Liver (tissue), 9 donors: ENCODE results near the gene SBF2. TPM values are rescaled to one million over a fixed set of nuclear protein-coding genes. Genes with fewer than 3 reads are reported as not detected.

Experiments used
- DNase-seq: peaks from one replicate; pipeline ENCODE4 v3.0.0-alpha.2; 2017; ENCODE audit warnings: low spot score
- H3K27ac ChIP-seq, 2 donors: one replicate each; pipeline ENCODE4 v1.7.0; 2013; ENCODE audit warnings: inconsistent platforms in 2 of 2, low read length in 2 of 2, control low read depth in 1 of 2, low read depth in 1 of 2, mild to moderate bottlenecking in 1 of 2
- H3K27me3 ChIP-seq, 4 donors: one replicate each; pipeline versions ENCODE4 v1.6.1 to v1.7.0; 2013; ENCODE audit warnings: low read length in 3 of 4, inconsistent platforms in 1 of 4, mild to moderate bottlenecking in 1 of 4, moderate library complexity in 1 of 4; ENCODE audit not compliant: control insufficient read depth in 4 of 4, insufficient read depth in 4 of 4
- H3K36me3 ChIP-seq, 4 donors: one replicate each; pipeline versions ENCODE4 v1.6.1 to v1.7.0; 2013; ENCODE audit warnings: low read length in 3 of 4, mild to moderate bottlenecking in 3 of 4, low read depth in 1 of 4, moderate library complexity in 1 of 4; ENCODE audit not compliant: control insufficient read depth in 4 of 4, insufficient read depth in 3 of 4
- H3K4me1 ChIP-seq, 4 donors: one replicate each; pipeline versions ENCODE4 v1.6.1 to v1.7.0; 2013; ENCODE audit warnings: low read length in 3 of 4, mild to moderate bottlenecking in 3 of 4, moderate library complexity in 1 of 4; ENCODE audit not compliant: control insufficient read depth in 4 of 4, insufficient read depth in 4 of 4
- H3K4me3 ChIP-seq, 3 donors: one replicate each; pipeline versions ENCODE4 v1.6.1 to v1.7.0; 2013; ENCODE audit warnings: low read length in 3 of 3, control low read depth in 1 of 3, low read depth in 1 of 3, mild to moderate bottlenecking in 1 of 3
- H3K9ac ChIP-seq, 2 donors: one replicate each; pipeline ENCODE4 v1.7.0; 2013; ENCODE audit warnings: low read length in 2 of 2, mild to moderate bottlenecking in 2 of 2, moderate library complexity in 2 of 2, control low read depth in 1 of 2, low read depth in 1 of 2
- H3K9me3 ChIP-seq, 4 donors: one replicate each; pipeline versions ENCODE4 v1.6.1 to v1.7.0; 2013; ENCODE audit warnings: low read length in 3 of 4; ENCODE audit not compliant: control insufficient read depth in 4 of 4
- EGR1 ChIP-seq, 2 donors: IDR thresholded peaks; 2 replicates each; pipeline ENCODE4 v1.6.1; 2016 to 2018; ENCODE audit warnings: antibody characterized with exemption in 2 of 2, low read depth in 2 of 2
- FOXA1 ChIP-seq: IDR thresholded peaks from 2 replicates; pipeline ENCODE4 v1.6.1; 2016; ENCODE audit warnings: antibody characterized with exemption
- FOXA2 ChIP-seq: IDR thresholded peaks from 2 replicates; pipeline ENCODE4 v1.6.1; 2016; ENCODE audit warnings: antibody characterized with exemption
- GABPA ChIP-seq, 2 donors: IDR thresholded peaks in 1 of 2; conservative IDR thresholded peaks in 1 of 2; 2 replicates each; pipeline ENCODE4 v1.6.1; 2016; ENCODE audit warnings: antibody characterized with exemption in 2 of 2, mild to moderate bottlenecking in 1 of 2, moderate library complexity in 1 of 2
- HNF4A ChIP-seq, 2 donors: conservative IDR thresholded peaks; 2 replicates each; pipeline ENCODE4 v1.6.1; 2016; ENCODE audit warnings: antibody characterized with exemption in 2 of 2, mild to moderate bottlenecking in 2 of 2
- HNF4G ChIP-seq: IDR thresholded peaks from 2 replicates; pipeline ENCODE4 v1.6.1; 2016; ENCODE audit warnings: antibody characterized with exemption
- JUND ChIP-seq, 2 donors: IDR thresholded peaks; 2 replicates each; pipeline ENCODE4 v1.6.1; 2016; ENCODE audit warnings: antibody characterized with exemption in 2 of 2
- NR2F2 ChIP-seq: IDR thresholded peaks from 2 replicates; pipeline ENCODE4 v1.6.1; 2016; ENCODE audit warnings: antibody characterized with exemption
- RXRA ChIP-seq, 2 donors: IDR thresholded peaks; 2 replicates each; pipeline ENCODE4 v1.6.1; 2017 to 2018; ENCODE audit warnings: antibody characterized with exemption in 2 of 2, mild to moderate bottlenecking in 1 of 2
- SP1 ChIP-seq: IDR thresholded peaks from 2 replicates; pipeline ENCODE4 v1.6.1; 2018; ENCODE audit warnings: antibody characterized with exemption, mild to moderate bottlenecking
- TAF1 ChIP-seq: conservative IDR thresholded peaks from 2 replicates; pipeline ENCODE4 v1.6.1; 2016; ENCODE audit warnings: antibody characterized with exemption, mild to moderate bottlenecking
- YY1 ChIP-seq: IDR thresholded peaks from 2 replicates; pipeline ENCODE4 v1.6.1; 2016; ENCODE audit warnings: antibody characterized with exemption, mild to moderate bottlenecking
- WGBS: extraction: QIAGEN DNeasy Blood & Tissue Kit; methylation state at CpG from one replicate; pipeline ENCODE4 v1.1.7; 2013; 5-methylcytosine and 5-hydroxymethylcytosine counted together
- polyA plus RNA-seq, 2 donors: library from polyadenylated mRNA; stranded (reverse) in 1 of 2; unstranded in 1 of 2; fragments of 200-250 nt in 1 of 2; fragments of >200 nt in 1 of 2; fragmentation: Nextera tagmentation in 1 of 2; extraction: Ambion mirVana in 1 of 2; gene quantifications; one replicate each; pipeline versions ENCODE4 v1.2.1 to v1.2.3, GENCODE V29; 2013 to 2015
- total RNA-seq, 2 donors: library from RNA; depleted of rRNA; stranded (reverse); fragments of >200 nt; gene quantifications; one replicate each; pipeline ENCODE4 v1.2.3, GENCODE V29; 2014
- TF ChIP-seq, protein P1 (sequence below): IDR thresholded peaks from 2 replicates; pipeline ENCODE4 v1.6.1; 2016; ENCODE audit warnings: antibody characterized with exemption, mild to moderate bottlenecking
- TF ChIP-seq, protein P2 (sequence below): fragments of 150-350 bp; IDR thresholded peaks from 2 replicates; pipeline ENCODE4 v1.5.1; 2017; ENCODE audit warnings: improper control_type of control experiment, low read depth, low read length; ENCODE audit not compliant: missing input control
- TF ChIP-seq, protein P3 (sequence below): IDR thresholded peaks from 2 replicates; pipeline ENCODE4 v1.6.1; 2016; ENCODE audit warnings: antibody characterized with exemption
- TF ChIP-seq, protein P4 (sequence below): IDR thresholded peaks from 2 replicates; pipeline ENCODE4 v1.6.1; 2016; ENCODE audit warnings: antibody characterized with exemption
- donor health status: healthy.
- donor health status: healthy.
- donor health status: healthy.
- donor health status: healthy.
- donor health status: healthy.

Gene SBF2
- total and polyA plus RNA-seq, 4 donors, result 7.5 to 31.3 (median 14.7) TPM

DNA sequence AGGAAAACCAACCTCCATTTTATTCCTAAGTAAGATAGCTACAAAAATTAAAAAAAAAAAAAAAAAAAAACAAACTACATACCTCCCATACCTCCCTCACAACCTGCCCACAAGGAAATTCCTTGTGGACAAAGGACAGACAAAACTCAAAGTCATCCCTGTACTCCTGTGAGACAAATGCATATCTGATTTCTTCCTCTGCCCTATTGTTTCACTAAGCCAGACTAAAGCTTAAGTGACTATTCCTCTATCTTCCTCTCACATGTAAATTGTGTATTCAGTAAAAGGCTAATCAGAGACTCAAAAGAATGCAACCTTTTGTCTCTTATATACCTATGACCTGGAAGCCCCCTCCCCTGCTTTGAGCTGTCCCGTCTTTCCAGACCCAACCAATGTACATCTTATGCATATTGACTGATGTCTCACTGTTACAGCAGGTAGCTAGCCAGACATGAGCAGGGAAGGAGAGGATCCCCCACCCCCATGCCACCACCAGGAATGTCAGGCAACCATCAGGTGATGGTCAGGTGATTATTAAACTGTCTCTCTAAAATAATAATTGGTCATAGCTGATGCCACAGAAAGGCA lies 289.4 kb downstream of the SBF2 start:
- H3K4me3 ChIP-seq, result no peak overlapping the region
- no peaks in the 10 kb centered on the region for H3K4me1 ChIP-seq
- WGBS, result 98% methylated on average over 1 of the region's 1 CpG
- peaks cover 0 to 2% (median 1%) of the 10 kb centered on the region in 4 donors for H3K36me3 ChIP-seq
- DNase-seq, result no peak
- no peak overlapping the region for H3K27ac ChIP-seq
- no peaks in the 10 kb centered on the region for H3K27me3 ChIP-seq
- H3K9me3 ChIP-seq, result peaks cover 0 to 3% (median 0%) of the 10 kb centered on the region in 4 donors
- no peak overlapping the region for H3K9ac ChIP-seq
- TF ChIP-seq, protein P1, sequence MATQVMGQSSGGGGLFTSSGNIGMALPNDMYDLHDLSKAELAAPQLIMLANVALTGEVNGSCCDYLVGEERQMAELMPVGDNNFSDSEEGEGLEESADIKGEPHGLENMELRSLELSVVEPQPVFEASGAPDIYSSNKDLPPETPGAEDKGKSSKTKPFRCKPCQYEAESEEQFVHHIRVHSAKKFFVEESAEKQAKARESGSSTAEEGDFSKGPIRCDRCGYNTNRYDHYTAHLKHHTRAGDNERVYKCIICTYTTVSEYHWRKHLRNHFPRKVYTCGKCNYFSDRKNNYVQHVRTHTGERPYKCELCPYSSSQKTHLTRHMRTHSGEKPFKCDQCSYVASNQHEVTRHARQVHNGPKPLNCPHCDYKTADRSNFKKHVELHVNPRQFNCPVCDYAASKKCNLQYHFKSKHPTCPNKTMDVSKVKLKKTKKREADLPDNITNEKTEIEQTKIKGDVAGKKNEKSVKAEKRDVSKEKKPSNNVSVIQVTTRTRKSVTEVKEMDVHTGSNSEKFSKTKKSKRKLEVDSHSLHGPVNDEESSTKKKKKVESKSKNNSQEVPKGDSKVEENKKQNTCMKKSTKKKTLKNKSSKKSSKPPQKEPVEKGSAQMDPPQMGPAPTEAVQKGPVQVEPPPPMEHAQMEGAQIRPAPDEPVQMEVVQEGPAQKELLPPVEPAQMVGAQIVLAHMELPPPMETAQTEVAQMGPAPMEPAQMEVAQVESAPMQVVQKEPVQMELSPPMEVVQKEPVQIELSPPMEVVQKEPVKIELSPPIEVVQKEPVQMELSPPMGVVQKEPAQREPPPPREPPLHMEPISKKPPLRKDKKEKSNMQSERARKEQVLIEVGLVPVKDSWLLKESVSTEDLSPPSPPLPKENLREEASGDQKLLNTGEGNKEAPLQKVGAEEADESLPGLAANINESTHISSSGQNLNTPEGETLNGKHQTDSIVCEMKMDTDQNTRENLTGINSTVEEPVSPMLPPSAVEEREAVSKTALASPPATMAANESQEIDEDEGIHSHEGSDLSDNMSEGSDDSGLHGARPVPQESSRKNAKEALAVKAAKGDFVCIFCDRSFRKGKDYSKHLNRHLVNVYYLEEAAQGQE, result no peak
- TF ChIP-seq, protein P2, sequence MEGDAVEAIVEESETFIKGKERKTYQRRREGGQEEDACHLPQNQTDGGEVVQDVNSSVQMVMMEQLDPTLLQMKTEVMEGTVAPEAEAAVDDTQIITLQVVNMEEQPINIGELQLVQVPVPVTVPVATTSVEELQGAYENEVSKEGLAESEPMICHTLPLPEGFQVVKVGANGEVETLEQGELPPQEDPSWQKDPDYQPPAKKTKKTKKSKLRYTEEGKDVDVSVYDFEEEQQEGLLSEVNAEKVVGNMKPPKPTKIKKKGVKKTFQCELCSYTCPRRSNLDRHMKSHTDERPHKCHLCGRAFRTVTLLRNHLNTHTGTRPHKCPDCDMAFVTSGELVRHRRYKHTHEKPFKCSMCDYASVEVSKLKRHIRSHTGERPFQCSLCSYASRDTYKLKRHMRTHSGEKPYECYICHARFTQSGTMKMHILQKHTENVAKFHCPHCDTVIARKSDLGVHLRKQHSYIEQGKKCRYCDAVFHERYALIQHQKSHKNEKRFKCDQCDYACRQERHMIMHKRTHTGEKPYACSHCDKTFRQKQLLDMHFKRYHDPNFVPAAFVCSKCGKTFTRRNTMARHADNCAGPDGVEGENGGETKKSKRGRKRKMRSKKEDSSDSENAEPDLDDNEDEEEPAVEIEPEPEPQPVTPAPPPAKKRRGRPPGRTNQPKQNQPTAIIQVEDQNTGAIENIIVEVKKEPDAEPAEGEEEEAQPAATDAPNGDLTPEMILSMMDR, result no peak
- TF ChIP-seq GABPA (IDR thresholded peaks at IDR 0.05 in 1 of 2, conservative IDR thresholded peaks at IDR 0.05 in 1 of 2) (no peak), FOXA2 (no peak), YY1 (no peak), TAF1 (no peak), HNF4G (no peak), SP1 (no peak), NR2F2 (no peak), FOXA1 (no peak)
- TF ChIP-seq, protein P3, sequence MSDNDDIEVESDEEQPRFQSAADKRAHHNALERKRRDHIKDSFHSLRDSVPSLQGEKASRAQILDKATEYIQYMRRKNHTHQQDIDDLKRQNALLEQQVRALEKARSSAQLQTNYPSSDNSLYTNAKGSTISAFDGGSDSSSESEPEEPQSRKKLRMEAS, result no peak
- TF ChIP-seq, protein P4, sequence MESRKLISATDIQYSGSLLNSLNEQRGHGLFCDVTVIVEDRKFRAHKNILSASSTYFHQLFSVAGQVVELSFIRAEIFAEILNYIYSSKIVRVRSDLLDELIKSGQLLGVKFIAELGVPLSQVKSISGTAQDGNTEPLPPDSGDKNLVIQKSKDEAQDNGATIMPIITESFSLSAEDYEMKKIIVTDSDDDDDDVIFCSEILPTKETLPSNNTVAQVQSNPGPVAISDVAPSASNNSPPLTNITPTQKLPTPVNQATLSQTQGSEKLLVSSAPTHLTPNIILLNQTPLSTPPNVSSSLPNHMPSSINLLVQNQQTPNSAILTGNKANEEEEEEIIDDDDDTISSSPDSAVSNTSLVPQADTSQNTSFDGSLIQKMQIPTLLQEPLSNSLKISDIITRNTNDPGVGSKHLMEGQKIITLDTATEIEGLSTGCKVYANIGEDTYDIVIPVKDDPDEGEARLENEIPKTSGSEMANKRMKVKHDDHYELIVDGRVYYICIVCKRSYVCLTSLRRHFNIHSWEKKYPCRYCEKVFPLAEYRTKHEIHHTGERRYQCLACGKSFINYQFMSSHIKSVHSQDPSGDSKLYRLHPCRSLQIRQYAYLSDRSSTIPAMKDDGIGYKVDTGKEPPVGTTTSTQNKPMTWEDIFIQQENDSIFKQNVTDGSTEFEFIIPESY, result no peak

DNA sequence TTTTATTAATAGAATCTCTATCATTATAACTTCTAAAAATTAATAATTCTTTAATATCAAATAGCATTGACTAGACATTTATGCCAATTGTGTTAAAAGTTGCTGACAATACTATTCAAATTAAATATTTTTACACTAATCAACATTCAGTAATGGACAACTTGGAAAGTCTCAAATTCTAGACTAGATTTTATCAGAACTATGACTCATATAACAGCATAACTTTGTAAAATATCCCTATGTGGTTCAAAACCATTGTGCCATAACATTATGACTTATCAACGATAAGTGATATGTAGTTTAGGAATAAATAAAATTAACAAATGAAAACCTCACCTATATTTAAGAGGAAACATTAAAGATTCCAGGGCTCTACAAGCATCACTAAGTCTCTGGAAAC lies 291.8 kb downstream of the SBF2 start:
- H3K9ac ChIP-seq, result no peak overlapping the region
- H3K9me3 ChIP-seq, result no peaks in the 10 kb centered on the region
- no peaks in the 10 kb centered on the region for H3K27me3 ChIP-seq
- H3K36me3 ChIP-seq, result peaks cover 0 to 4% (median 2%) of the 10 kb centered on the region in 4 donors
- no peak overlapping the region for H3K27ac ChIP-seq
- 95% methylated on average over 1 of the region's 1 CpG for WGBS
- H3K4me1 ChIP-seq, result no peaks in the 10 kb centered on the region
- TF ChIP-seq, protein P1, result no peak
- TF ChIP-seq FOXA2 (no peak), GABPA (IDR thresholded peaks at IDR 0.05 in 1 of 2, conservative IDR thresholded peaks at IDR 0.05 in 1 of 2) (no peak), HNF4A (conservative IDR thresholded peaks at IDR 0.05) (no peak), JUND (IDR thresholded peaks at IDR 0.05) (no peak), EGR1 (IDR thresholded peaks at IDR 0.05; ENCODE audit: low read depth in 2 of 2) (no peak), RXRA (IDR thresholded peaks at IDR 0.05) (no peak)
- no peak for DNase-seq
- H3K4me3 ChIP-seq, result no peak overlapping the region
